Activated CD4-positive, alpha-beta T cell treated with anti-CD3 and anti-CD28 coated beads for 48 hours (primary cell): ENCODE results near the gene NCAM2.

ENCODE experiments used
- DNase-seq: peaks from one replicate; pipeline ENCODE4 v3.0.0-alpha.2; 2020

NCAM2 gene

DNA sequence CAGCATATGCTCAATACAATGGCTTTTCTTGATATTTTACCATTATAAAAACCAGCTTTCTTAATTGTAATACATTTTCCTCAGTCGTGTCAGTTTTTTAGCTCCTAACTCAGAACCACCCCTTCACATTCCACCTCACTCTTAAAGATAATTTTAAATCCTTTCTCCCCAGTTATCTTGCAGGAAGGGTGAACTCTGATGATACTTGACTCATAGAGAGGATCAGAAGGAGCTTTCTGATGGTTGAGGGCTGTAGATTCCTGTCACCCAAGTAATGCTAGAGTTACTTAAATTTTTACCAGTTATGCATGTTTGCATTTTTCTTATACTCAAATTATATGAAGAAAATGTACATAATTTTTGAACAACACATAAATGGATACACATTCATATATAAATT is 233.7 kb downstream of the NCAM2 start:
- DNase-seq: no peak

DNA sequence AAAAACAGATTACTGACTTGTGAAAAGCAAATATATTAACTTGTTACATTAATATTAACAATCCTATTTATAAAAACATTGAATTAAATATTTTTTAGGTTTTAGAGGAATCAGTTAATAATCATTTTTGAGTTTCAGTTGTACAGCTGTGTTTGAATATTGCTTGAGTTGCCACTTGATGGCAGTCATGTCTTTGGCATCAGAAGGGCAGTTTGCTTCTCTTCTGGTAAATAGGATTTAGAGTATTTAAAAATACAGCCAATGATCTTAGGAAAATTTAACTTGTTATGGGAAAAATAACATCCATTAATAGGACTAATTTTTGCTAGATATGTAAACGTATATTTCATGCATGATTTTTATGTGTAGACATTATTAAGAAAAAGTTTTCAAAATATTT is 234.1 kb downstream of the NCAM2 start:
- no peak for DNase-seq

DNA sequence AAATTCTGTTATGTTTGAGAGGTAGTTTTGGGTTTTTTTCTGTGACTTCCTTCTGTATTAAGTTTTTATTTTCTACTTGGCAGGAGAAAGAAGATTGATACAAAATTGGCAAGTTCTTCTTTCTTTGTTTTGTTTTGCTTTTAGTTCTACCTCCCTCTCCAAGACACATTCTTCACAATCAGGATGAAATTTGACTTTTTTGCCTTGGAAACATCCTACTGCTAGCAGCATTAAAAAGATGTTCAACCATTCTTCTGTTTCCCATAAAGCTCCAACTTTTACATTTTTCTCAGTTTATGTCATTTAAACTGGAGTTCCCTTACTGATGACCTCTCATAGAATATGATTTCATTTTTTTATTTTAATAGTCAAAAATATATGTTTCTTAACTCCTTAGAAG is 234.8 kb downstream of the NCAM2 start:
- DNase-seq: no peak

DNA sequence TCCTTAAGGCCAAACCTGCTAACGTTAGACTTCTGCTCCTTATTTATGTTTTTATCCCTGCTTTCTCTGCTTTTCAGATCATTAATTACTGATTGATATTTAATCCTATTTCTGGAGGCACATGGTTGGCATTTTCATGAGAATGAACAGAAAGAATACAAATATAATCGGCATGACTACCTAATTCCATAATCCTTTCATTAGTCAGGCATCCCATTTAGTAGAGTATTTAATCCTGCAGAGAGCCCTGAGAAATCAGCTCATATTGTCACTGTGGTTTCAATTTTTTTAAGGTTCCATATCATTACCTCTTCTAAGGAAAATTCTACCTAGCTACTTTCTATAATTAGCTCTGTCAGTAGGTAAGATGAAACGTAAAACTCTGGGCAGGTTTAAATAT is 238.8 kb downstream of the NCAM2 start:
- no peak for DNase-seq

DNA sequence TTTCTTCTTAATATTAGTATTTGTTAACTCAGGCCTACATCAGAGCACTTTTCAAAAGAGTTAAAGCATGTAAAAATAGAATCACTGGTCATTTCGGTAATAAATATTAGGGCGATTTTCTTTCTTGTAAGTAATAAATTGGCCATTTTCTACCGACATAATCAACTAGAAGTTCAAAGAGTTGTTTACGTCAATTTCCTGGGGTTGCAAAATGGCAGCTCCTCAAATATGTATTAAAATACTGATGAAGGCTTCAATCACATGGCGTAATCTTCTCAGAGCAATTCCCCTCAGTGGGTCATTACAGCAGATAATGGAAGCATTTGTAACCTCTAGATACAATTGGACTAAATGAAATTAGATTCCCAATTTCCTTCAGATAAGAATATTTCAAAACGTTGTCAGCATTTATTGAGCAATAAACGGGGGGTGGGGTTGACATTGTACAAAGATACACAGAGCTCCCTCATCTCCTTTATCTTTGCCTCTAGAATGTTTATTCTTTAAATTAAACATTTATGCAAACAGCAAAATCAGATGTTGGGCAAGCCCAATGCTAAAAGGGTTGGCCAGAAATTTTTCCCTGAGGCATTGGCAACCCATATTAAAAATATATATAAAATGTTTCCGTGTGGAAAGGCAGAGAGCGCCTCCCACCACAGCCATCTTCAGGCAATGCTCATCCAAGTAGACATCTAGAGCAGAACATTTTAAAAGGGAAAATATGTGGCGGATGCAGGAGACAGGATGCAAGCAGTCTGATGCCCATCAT is 240.6 kb downstream of the NCAM2 start:
- DNase-seq: no peak

DNA sequence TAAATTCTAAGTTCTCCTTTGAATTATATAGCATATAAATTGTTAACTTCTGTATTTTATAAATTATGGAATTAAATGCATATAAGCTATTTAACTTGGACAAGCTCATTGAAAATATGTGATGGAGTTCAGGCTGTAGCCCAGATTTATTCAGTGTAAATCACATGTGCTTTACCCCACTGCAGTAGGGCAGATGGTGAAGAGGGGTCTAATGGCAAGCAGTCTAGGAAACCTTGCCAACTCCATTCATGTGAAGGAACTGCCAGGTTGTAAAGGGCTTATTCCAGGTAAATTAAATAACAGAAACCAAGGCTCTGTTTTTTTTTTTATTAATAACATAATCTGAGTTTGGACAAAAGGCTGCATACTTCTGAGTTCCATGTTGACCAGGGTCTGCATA is 243.2 kb downstream of the NCAM2 start:
- no peak for DNase-seq

DNA sequence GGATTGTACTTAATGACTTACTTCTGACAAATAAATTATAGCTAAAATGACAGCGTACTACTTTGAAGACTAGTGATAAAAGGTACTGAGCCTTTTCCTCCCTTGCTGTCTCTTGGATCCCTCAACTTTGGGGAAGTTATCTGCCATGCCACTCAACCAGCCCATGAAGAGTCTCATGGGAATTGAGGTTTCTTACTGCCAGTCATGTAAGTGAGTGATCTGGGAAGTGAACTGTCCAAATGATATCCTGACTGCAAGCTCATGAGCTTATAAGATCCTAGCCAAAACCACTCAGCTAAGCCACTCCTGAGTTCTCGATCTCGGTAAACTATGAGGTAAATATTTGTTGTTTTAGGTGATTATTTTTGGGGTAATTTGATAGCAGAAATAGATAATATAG is 247.8 kb downstream of the NCAM2 start:
- DNase-seq: no peak

DNA sequence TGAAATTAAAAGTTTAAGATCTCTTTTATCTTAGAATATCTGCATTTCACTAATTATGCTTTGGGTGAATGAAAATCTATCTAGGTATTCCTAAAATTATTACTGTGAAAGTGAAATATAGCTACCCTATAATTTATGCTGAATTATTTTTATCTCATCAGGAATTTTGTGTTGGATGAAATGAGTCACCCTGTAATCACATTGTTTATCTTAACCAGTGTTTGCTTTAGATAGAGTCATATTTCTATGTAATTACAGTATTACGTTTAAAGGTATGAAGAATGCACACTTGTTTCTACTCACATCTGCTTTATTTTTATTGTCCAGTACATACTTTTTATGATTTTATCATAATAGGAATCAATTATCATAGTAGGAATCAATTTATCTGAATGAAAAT is 249.2 kb downstream of the NCAM2 start:
- DNase-seq: no peak

DNA sequence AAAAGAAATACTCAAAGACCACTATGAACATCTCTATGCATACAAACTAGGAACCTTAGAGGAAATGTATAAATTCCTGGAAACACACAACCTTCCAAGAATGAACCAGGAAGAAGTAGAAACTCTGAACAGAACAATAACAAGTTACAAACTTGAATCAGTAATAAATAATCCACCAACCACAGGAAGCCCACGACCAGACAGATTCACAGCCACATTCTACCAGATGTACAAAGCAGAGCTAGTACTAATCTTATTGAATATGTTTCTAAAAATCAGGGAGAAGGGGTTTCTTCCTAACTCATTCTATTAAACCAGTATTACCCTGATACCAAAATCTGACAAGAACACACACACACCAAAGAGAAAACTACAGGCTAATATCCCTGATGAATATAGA is 263.8 kb downstream of the NCAM2 start:
- no peak for DNase-seq

DNA sequence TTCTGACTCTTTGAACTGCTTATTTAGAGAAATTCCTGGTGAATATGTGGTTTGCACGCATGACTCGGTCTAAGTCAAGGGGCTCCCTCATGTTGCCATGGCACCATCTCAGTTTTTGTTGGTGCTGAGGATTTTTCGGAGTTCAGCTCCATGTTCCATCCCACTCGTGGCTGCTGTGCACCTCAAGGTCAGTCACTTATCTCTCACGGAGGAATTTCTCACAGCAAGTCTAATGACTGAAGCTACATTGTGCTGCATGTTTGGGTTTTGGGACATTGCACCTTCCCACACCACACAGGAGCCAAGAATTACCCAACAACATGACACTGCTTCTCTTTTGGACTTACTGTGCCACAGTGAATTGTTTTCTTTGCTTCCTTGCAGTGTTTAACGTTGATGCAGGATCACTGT is 269.9 kb downstream of the NCAM2 start:
- DNase-seq: no peak

DNA sequence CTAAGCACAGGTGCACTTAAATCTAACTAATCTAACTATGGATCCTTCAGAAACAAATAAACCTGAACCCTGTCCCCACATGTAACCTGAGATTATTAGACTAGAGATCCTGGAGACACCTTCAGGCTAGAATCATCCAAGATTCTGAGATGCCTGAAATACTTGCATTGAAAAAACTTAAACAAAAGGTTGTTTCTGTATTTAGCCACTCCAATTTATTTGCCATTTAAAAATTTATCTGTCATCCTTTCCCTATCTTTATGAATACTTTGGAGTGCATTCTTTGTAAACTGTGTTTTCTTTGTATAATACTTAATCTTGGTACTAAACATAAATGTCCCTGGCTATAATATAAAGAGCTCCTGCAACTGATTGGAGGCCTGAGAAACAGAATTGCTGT is 270.7 kb downstream of the NCAM2 start:
- no peak for DNase-seq

DNA sequence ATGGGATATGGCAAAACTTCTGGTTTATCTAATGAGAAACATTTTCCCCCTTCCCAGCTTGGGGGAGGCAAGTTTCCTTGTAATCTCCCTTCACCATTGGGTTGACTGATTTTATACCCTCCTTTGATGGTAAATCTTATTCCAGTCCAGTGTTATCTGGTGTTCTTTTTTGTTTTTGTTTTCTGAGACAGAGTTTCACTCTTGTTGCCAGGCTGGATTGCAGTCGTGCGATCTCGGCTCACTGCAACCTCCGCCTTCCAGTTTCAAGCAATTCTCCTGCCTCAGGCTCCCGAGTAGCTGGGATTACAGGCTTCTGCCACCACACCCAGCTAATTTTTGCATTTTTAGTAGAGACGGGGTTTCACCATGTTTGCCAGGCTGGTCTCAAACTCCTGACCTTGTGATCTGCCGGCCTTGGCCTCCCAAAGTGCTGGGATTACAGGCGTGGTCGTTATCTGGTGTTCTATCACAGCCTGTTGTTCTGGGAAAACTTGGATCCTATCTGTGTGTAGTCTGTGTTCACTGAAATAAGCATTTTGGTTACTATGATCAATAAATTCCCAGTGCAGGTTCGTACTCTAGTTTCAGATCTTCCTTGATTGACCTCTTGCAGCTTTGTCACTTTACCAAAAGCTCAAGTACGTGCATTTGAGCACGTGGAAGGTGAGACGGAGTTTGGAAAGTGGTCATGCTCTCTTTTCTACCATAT is 281.1 kb downstream of the NCAM2 start:
- no peak for DNase-seq

DNA sequence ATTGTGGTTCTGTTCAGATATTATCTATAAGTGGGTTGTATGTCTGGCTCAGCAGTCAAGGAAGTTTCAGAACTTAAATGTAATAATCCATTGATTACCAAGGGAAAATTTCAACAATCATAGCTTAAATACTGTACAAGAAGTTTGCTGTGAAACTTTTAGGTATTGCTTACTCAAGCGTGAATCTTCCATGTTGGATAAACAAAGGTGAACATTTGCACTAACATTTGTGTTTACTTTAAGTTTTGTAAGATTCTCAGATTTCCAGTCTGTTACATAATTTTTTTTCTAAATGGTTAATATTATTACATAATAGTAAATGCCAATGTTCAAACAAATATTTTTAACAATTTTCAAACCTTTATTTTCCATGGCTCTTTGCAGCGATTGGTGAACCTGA is 285.6 kb downstream of the NCAM2 start:
- no peak for DNase-seq

DNA sequence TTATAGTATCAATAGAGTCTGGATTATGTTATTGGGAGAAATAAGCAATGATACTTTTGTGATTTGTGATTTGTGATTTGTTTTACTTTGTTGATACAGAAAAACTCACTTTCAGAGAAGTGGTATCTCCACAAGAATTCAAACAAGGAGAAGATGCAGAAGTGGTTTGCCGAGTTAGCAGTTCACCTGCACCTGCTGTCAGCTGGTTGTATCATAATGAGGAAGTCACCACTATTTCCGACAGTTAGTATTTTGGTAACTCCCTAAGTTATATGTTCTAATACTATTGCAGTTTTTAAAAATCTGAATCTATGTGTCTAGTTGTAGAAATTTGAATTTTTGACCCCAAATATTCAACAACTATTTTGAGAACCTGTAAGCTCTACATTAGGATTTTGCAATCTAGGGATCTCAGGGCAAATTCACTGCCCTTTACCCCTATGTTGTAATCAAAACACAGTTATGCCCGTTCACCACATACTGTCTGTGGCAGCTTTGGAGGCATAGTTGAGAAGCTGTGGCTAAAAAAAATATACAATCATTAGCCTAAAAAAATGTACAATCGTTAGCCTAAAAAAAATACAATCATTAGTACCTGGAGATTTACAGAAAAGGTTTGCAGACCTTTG is 288.1 kb downstream of the NCAM2 start:
- DNase-seq: no peak

DNA sequence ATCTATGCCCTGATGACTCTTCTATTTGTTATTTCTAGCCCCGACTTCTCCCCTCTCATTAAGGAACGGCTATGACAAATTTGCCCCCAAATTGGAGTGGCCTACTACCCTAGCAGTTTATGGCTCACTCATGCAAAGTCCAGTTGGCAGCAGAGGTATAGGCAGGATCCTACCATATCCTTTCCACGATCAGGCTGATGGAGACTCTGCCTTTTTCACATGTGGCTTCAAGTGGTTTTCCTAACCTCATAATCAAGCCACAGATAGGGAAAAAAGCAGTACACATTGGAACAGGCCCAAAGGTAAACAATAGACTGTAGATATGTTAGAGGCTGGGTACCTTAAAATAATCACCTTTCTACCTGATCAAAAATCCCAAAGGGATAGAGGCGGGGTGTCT is 292.5 kb downstream of the NCAM2 start:
- DNase-seq: no peak

DNA sequence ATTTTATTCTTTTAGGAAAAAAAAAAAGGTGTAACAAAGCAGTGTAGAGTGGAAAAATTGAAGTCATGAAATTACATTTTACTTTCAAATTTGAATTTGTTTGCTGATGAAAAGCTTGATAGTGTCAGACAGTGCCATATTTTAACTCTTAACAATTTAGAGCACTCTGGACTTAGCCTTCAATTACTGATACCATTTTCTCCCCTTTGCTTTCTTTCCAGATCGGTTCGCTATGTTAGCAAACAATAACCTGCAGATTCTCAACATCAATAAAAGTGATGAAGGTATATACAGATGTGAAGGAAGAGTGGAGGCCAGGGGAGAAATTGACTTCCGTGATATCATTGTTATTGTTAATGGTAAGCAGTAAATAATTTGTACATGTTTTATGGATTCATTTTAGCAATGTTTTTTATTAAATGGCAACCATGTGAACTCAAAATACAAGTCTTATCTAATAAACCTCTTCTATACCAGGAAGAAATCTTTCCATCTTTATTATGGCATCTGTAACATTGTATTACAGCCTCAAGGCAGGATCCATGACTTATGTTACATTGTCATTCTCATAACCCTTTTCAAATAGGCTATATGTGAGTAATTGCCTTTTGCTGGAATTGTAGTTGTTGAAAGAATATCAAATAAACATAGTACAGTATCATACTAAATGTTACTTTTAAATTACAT is 293.8 kb downstream of the NCAM2 start:
- DNase-seq: no peak

DNA sequence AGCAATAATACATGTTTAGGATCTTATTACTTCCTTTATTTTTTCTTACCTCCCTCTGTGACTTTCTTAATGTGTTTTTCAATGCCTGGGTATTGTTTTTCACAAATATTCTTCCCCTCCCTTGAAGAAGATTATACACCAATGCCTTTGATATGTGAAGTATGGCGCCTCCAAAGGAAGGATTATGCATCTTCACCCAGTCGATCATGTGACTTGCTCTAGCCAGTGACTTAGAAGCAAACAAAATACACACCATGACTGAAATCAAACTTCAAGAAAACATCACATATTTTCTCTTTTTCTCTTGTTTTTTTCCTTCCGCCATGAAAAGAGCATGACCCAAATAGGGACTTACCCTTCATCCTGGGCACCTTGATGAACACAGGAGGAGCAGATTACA is 297.1 kb downstream of the NCAM2 start:
- DNase-seq: no peak

DNA sequence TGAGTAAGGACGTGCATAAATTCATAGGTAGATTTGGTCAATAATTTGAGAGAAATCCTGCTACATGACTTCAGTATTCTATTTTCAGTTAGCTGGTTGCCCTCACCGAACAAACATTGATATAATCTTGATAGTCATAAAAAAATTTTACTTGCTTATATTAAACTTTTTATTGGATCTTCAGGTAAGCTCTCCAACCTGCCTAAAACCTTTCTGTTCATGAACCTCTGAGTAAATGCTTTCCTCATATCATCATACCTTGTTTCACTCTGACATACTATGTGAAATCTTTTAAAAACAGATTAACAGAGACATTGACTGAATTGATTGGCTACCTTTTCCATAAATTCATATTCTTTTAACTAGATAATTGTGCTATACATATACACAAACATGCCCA is 299.0 kb downstream of the NCAM2 start:
- no peak for DNase-seq

DNA sequence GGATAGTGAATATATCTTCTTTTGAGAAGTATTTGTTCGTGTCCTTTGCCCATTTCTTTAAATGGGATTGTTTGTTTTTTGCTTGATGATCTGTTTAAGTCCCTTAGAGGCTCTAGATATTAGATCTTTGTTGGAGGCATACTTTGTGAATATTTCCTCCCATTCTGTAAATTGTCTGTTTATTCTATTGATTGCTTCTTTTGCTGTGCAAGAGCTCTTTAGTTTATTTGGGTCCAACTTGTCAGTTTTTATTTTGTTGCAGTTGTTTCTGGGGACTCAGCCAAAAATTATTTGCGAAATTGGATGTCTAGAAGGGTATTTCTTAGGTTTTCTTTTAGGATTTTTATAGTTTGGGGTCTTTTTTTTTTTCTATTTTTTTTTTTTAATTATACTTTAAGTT is 302.8 kb downstream of the NCAM2 start:
- no peak for DNase-seq

DNA sequence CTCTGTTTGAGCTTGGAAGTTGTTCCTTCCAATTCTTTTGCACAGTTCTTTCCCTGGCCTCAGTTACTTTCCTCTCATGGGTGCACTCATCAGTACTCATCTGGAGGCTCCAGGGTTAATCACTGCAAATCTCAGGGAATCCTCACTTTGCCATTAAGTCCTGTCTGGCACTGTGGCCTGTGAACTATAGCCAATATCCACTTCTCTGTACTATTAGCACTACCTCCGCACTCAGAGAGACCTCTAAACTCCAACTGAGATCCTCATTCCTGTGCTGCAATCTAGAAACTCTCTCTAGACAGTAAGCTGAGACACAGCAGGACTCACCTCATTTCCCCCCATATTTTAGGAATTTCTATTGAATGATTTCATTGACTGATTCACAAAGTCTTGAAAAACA is 311.3 kb downstream of the NCAM2 start:
- no peak for DNase-seq

DNA sequence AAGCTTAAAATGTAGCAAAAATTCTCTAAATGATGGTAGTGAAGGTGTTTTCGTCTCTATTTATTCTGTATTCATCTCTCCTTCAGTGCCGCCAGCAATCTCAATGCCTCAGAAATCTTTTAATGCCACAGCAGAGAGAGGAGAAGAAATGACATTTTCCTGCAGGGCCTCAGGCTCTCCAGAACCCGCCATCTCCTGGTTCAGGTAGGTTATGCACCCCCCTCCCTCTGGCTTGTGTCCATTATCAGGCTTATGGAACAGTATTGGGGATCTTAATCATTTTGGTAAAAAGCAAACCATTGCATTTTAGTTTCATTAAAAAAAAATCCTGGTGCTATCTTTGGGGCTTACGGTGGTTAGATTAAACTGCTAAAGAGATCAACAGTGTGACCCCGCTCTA is 326.1 kb downstream of the NCAM2 start:
- DNase-seq: no peak

DNA sequence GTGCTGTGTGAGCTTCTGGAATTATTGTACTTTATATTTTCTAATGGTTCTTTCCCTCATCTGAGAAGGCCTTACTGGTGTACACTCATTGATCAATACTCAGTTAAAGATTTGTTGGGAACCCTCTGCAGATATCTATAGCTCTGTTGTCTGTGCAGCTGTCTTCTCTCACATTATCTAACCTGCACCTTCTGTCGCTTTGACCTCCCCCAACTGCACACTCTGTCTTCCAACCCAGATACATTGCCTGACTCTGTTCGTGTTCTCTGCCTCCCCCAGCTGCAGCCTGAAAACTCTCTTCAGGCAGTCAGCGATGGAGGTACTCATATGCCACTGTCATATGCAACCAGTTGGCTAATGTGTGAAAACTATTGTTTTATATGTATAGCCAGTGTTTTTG is 334.3 kb downstream of the NCAM2 start:
- no peak for DNase-seq

DNA sequence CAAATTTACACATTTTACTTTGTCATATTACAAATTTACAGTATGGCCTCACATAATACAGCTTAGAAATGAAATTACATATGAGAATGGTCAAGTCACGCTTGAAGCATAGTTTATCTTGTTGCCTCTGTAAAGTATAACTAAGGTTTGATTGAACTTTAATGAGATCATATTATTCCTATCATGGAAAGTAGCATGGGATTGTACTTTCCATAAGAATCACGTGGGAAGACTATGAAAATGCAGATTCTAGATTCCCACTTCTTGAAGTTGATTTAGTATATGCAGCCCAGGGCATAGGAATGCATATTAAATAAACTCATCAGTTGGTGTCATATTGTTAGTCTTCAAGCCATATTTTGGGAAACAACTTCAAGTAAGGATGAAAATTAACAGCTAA is 342.8 kb downstream of the NCAM2 start:
- DNase-seq: no peak

DNA sequence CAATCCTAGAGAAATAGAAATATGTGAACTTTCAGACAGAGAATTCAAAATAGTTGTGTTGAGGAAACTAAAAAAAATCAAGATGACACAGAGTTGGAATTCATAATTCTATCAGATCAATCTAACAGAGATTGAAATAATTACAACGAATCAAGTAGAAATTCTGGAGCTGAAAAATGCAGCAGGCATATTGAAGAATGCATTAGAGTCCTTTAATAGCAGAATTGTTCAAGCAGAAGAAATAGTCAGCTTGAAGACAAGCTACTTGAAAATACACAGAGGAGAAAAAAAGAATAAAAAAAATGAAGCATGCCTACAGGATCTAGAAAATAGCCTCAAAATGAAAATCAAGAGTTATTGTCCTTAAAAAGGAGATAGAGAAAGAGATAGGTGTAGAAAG is 347.1 kb downstream of the NCAM2 start:
- no peak for DNase-seq
